GM12873 (cell line): ENCODE measurements around the gene CACNA2D3.

Experiments used
- CTCF ChIP-seq: IDR thresholded peaks from 2 replicates; pipeline ENCODE4 v1.5.1; 2012; ENCODE audit warnings: low read depth, mild to moderate bottlenecking, moderate library complexity, low read length, control low read depth; ENCODE audit not compliant: insufficient read depth; ENCODE audit errors: missing control alignments

The CACNA2D3 gene

GRCh38 chr3:54844211-54844610 lies 721.9 kb downstream of the CACNA2D3 start:
- TF ChIP-seq CTCF: no peak

- TF ChIP-seq CTCF: no peak
These were observed 722.7 kb downstream of the CACNA2D3 start for GRCh38 chr3:54845011-54845410.

GRCh38 chr3:54845551-54845950 lies 723.2 kb downstream of the CACNA2D3 start:
- no peak for TF ChIP-seq CTCF

- no peak for TF ChIP-seq CTCF
These were observed 723.8 kb downstream of the CACNA2D3 start for GRCh38 chr3:54846119-54846518.

- no peak for TF ChIP-seq CTCF
These were observed 725.0 kb downstream of the CACNA2D3 start for GRCh38 chr3:54847361-54847760.

GRCh38 chr3:54849360-54849759 lies 727.0 kb downstream of the CACNA2D3 start:
- TF ChIP-seq CTCF: no peak

- TF ChIP-seq CTCF: no peak
These were observed 728.2 kb downstream of the CACNA2D3 start for GRCh38 chr3:54850484-54851018.
